ENCODE data around the gene CRACR2A. TPM values are rescaled to one million over a fixed set of nuclear protein-coding genes. Genes with fewer than 3 reads are reported as not detected.

Gene CRACR2A
- total RNA-seq, 1 experiment from 2014 or later, result 0.92 TPM

GRCh38 chr12:3744229-3744901 is 8.5 kb downstream of the CRACR2A start:
- no peaks in the 10 kb centered on the region for H3K9me3 ChIP-seq (ENCODE audit: control insufficient read depth, insufficient read depth, low read depth, low read length)
- POLR2A ChIA-PET, result no interaction called here
- DNase-seq (ENCODE audit: low read depth, low spot score) (no peak), ATAC-seq (no peak)
- H3K4me3 ChIP-seq (ENCODE audit: low read depth in 2 of 2, low read length in 2 of 2), result no peak overlapping the region
- BruUV-seq (replicated peaks), result no TSS peak
- TF ChIP-seq CTCF (IDR thresholded peaks at IDR 0.05) (no peak; the same call in 1 of the 2 replicates), SIN3A (IDR thresholded peaks at IDR 0.05; ENCODE audit: borderline replicate concordance, insufficient read depth, low read depth, low read length) (no peak), REST (IDR thresholded peaks at IDR 0.05; ENCODE audit: insufficient read depth in 1 of 2, low read depth in 2 of 2, low read length in 1 of 2) (no peak), POLR2AphosphoS5 (IDR thresholded peaks at IDR 0.05; ENCODE audit: low read depth, low read length) (no peak), TCF7L2 (IDR thresholded peaks at IDR 0.05; ENCODE audit: low read depth, low read length) (no peak)
- no peaks in the 10 kb centered on the region for H3K27me3 ChIP-seq (ENCODE audit: control insufficient read depth, insufficient read depth, low read length)
- H3K27ac ChIP-seq (ENCODE audit: low read length), result no peak overlapping the region
- intact Hi-C loops (cut with micrococcal nuclease; ENCODE audit: unreplicated experiment) (no loop called here), in situ Hi-C loops (cut with HindIII; ENCODE audit: low pct_unique_long_range_greater_than_20kb, low sequenced_read_pairs) (no loop called here)
- H3K36me3 ChIP-seq (ENCODE audit: control insufficient read depth, insufficient read depth, low read length), result no peaks in the 10 kb centered on the region
- H3K4me1 ChIP-seq (ENCODE audit: control insufficient read depth, insufficient read depth, low read length), result no peaks in the 10 kb centered on the region
- CTCF ChIA-PET, result no interaction called here

DNA sequence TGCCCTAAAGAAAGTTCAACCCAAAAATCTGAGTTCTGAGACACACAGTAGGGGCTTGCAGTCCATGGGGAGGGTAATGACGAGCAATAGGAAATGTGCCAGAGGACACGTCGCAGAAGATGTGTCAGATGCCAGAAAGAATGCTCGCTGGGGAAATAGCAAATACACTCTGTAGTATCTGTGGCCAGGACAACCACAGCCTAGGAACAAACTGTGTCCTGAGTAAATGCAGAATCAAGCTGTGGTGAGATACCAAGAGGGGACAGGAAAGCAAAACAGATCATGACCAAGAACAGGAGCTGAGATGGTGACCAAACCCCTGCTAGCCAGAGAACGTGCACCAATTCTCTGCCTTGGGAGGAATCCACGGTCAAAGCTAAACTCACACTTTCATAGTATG is 9.1 kb downstream of the CRACR2A start:
- ATAC-seq, result no peak
- POLR2A ChIA-PET, result no interaction called here
- TF ChIP-seq CTCF (IDR thresholded peaks at IDR 0.05) (no peak), POLR2AphosphoS5 (IDR thresholded peaks at IDR 0.05; ENCODE audit: low read depth, low read length) (no peak), SIN3A (IDR thresholded peaks at IDR 0.05; ENCODE audit: borderline replicate concordance, insufficient read depth, low read depth, low read length) (no peak), TCF7L2 (IDR thresholded peaks at IDR 0.05; ENCODE audit: low read depth, low read length) (no peak), REST (IDR thresholded peaks at IDR 0.05; ENCODE audit: insufficient read depth in 1 of 2, low read depth in 2 of 2, low read length in 1 of 2) (no peak)
- no peaks in the 10 kb centered on the region for H3K36me3 ChIP-seq (ENCODE audit: control insufficient read depth, insufficient read depth, low read length)
- no peak for DNase-seq (ENCODE audit: low read depth, low spot score)
- BruUV-seq (replicated peaks), result no TSS peak
- in situ Hi-C loops (cut with HindIII; ENCODE audit: low pct_unique_long_range_greater_than_20kb, low sequenced_read_pairs) (no loop called here), intact Hi-C loops (cut with micrococcal nuclease; ENCODE audit: unreplicated experiment) (no loop called here)
- H3K9me3 ChIP-seq (ENCODE audit: control insufficient read depth, insufficient read depth, low read depth, low read length), result no peaks in the 10 kb centered on the region
- no peak overlapping the region for H3K27ac ChIP-seq (ENCODE audit: low read length)
- H3K4me3 ChIP-seq (ENCODE audit: low read depth in 2 of 2, low read length in 2 of 2), result no peak overlapping the region
- H3K4me1 ChIP-seq (ENCODE audit: control insufficient read depth, insufficient read depth, low read length), result no peaks in the 10 kb centered on the region
- CTCF ChIA-PET, result no interaction called here
- H3K27me3 ChIP-seq (ENCODE audit: control insufficient read depth, insufficient read depth, low read length), result no peaks in the 10 kb centered on the region

Data from Panc1 (cell line).